ENCODE measurements around the gene CYP2U1.

GRCh38 chr4:107908377-107908776, 23.0 kb upstream of the CYP2U1 start:
- TF ChIP-seq CTCF (conservative IDR thresholded peaks at IDR 0.05; ENCODE audit: low read length) (no peak), EZH2phosphoT487 (IDR thresholded peaks at IDR 0.05; ENCODE audit: borderline replicate concordance, low read depth, low read length) (no peak)

Measured in OCI-LY7 (cell line).